DOHH2 (cell line): ENCODE results near the gene PPP1R27.

Experiments used
- EZH2phosphoT487 ChIP-seq: fragments of 200-600 bp; sonication (generic); IDR thresholded peaks from 2 replicates; pipeline ENCODE4 v1.6.1; 2017; ENCODE audit warnings: borderline replicate concordance, mild to moderate bottlenecking, antibody characterized with exemption, low read length, moderate library complexity, mixed read lengths
- TF ChIP-seq, protein P1 (sequence below): fragments of 200-600 bp; sonication (generic); IDR thresholded peaks from one replicate; pipeline ENCODE4 v1.5.1; 2014; ENCODE audit warnings: antibody characterized with exemption, mild to moderate bottlenecking, low read depth, low read length; ENCODE audit not compliant: poor library complexity, severe bottlenecking

- TF ChIP-seq, protein P1, sequence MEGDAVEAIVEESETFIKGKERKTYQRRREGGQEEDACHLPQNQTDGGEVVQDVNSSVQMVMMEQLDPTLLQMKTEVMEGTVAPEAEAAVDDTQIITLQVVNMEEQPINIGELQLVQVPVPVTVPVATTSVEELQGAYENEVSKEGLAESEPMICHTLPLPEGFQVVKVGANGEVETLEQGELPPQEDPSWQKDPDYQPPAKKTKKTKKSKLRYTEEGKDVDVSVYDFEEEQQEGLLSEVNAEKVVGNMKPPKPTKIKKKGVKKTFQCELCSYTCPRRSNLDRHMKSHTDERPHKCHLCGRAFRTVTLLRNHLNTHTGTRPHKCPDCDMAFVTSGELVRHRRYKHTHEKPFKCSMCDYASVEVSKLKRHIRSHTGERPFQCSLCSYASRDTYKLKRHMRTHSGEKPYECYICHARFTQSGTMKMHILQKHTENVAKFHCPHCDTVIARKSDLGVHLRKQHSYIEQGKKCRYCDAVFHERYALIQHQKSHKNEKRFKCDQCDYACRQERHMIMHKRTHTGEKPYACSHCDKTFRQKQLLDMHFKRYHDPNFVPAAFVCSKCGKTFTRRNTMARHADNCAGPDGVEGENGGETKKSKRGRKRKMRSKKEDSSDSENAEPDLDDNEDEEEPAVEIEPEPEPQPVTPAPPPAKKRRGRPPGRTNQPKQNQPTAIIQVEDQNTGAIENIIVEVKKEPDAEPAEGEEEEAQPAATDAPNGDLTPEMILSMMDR: peak; percentile 86
- TF ChIP-seq EZH2phosphoT487: no peak
Measured at GRCh38 chr17:81869221-81870130, 34.6 kb upstream of the PPP1R27 start.
